Transverse colon (tissue), 4 donors: Measurements from ENCODE around the gene PNLIPRP2. TPM values are rescaled to one million over a fixed set of nuclear protein-coding genes. Genes with fewer than 3 reads are reported as not detected.

Experiments
- DNase-seq: peaks from one replicate; pipeline ENCODE4 v3.0.0-alpha.2; 2019
- H3K27ac ChIP-seq, 4 donors: fragments of 200-600 bp; sonication (generic); 2 replicates each; pipeline ENCODE4 v1.5.1; 2016 to 2018; ENCODE audit warnings: inconsistent platforms in 4 of 4
- H3K27me3 ChIP-seq: fragments of 200-600 bp; sonication (generic); 2 replicates; pipeline ENCODE4 v1.5.1; 2017; ENCODE audit warnings: inconsistent platforms
- H3K36me3 ChIP-seq, 4 donors: fragments of 200-600 bp; sonication (generic); 2 replicates each; pipeline ENCODE4 v1.5.1; 2017 to 2019; ENCODE audit warnings: inconsistent platforms in 4 of 4
- H3K4me1 ChIP-seq, 4 donors: fragments of 200-600 bp; sonication (generic); 2 replicates each; pipeline ENCODE4 v1.5.1; 2017 to 2020; ENCODE audit warnings: inconsistent platforms in 4 of 4
- H3K4me3 ChIP-seq, 4 donors: fragments of 200-600 bp; sonication (generic); 1 replicate in 1 of 4; 2 replicates in 3 of 4; pipeline versions ENCODE4 v1.5.1 to v1.6.1; 2017 to 2019; ENCODE audit warnings: inconsistent platforms in 4 of 4
- H3K9me3 ChIP-seq, 2 donors: fragments of 200-600 bp; sonication (generic); 2 replicates each; pipeline ENCODE4 v1.5.1; 2017 to 2019; ENCODE audit warnings: inconsistent platforms in 2 of 2
- EP300 ChIP-seq: sonication (generic); formaldehyde crosslinking; IDR thresholded peaks from one replicate; pipeline ENCODE4 v1.6.1; 2017; ENCODE audit warnings: antibody characterized with exemption, low read depth
- POLR2AphosphoS5 ChIP-seq, 3 donors: sonication (generic); formaldehyde crosslinking; IDR thresholded peaks; one replicate each; pipeline ENCODE4 v1.6.1; 2016; ENCODE audit warnings: antibody characterized with exemption in 3 of 3
- WGBS, 2 donors: methylation state at CpG; one replicate each; pipeline ENCODE4 v1.1.5; 2018; ENCODE audit warnings: low coverage in 1 of 2; 5-methylcytosine and 5-hydroxymethylcytosine counted together
- in situ Hi-C, 4 donors: fragments of 200-750 bp; cut with MboI; loops; one replicate each; pipeline versions ENCODE4 v1.15.0 to v1.15.1; 2017; ENCODE audit warnings: low sequenced_read_pairs in 3 of 4, low pct_ligation_motif_present in 1 of 4, low pct_unique_long_range_greater_than_20kb in 1 of 4
- intact Hi-C: fragments of 100-400 bp; cut with DNase I; formaldehyde crosslinking; loops from one replicate; pipeline ENCODE4 v1.15.1; 2023; ENCODE audit warnings: low total_unique reads
- total RNA-seq, 4 donors: library from RNA; depleted of rRNA; stranded (reverse); fragments of >200 nt; gene quantifications; one replicate each; pipeline ENCODE4 v1.1.0, GENCODE V29; 2016
- TF ChIP-seq, protein P1 (sequence below), 5 experiments: fragments of 200-600 bp in 3 of 5; fragments of 450-650 bp in 2 of 5; sonication (generic) in 3 of 5; IDR thresholded peaks; 1 replicate in 2 of 5; 2 replicates in 3 of 5; pipeline ENCODE4 v1.5.1; 2016 to 2017; ENCODE audit warnings: antibody characterized with exemption in 5 of 5, inconsistent platforms in 3 of 5, mild to moderate bottlenecking in 2 of 5, moderate library complexity in 1 of 5

PNLIPRP2 gene
- total RNA-seq, 4 donors from 2014 or later: 0.32 to 4.2 TPM; not detected in 2

DNA sequence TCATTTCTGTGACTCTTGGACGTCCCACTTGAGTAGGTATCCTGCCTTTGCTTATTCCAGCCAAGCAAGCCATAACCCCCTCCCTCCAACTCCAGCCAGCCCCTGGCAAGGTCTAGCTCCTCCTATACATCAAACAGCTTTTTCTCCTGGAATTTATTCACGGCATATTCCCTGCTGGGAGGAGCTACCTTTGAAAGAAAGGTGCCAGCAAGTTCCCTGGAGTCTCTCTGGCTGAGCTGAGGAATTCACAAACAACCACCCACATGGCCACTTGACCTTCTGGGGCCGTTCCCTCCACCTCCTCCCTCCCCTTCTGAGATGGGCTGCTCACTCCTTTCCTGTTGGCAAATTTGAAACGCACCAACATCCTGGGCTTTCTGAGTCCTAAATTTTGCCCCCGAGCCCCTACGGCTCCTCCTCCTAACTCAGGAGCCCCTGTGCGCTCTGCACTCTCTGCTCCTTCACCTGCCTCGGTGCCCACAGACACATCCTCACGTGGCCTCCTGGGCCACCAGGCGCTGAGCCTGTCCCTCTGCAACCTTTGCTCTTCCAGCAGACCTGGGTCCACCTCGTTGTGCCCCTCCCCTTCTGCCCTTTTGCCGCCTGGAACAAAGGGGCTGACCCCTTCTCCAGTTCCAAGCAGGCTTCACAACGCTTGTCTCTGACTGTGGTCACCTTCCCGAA, 73.6 kb downstream of the PNLIPRP2 start:
- intact Hi-C loops (no loop called here), in situ Hi-C loops (loop anchor here in 1 of 4 donors (25.0 kb wide), 1 partner anchor 468 kb away; no protein-coding TSS in a partner anchor)
- no peak overlapping the region for H3K4me3 ChIP-seq
- no peaks in the 10 kb centered on the region for H3K27me3 ChIP-seq
- no peak for DNase-seq
- TF ChIP-seq, protein P1, sequence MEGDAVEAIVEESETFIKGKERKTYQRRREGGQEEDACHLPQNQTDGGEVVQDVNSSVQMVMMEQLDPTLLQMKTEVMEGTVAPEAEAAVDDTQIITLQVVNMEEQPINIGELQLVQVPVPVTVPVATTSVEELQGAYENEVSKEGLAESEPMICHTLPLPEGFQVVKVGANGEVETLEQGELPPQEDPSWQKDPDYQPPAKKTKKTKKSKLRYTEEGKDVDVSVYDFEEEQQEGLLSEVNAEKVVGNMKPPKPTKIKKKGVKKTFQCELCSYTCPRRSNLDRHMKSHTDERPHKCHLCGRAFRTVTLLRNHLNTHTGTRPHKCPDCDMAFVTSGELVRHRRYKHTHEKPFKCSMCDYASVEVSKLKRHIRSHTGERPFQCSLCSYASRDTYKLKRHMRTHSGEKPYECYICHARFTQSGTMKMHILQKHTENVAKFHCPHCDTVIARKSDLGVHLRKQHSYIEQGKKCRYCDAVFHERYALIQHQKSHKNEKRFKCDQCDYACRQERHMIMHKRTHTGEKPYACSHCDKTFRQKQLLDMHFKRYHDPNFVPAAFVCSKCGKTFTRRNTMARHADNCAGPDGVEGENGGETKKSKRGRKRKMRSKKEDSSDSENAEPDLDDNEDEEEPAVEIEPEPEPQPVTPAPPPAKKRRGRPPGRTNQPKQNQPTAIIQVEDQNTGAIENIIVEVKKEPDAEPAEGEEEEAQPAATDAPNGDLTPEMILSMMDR (IDR thresholded peaks at IDR 0.05): no peak
- TF ChIP-seq EP300 (no peak), POLR2AphosphoS5 (IDR thresholded peaks at IDR 0.05) (no peak)
- WGBS, 2 donors: 55 to 59% methylated on average over 2 to 14 of the region's 14 CpGs
- no peaks in the 10 kb centered on the region for H3K36me3 ChIP-seq
- H3K4me1 ChIP-seq: peaks cover 0 to 5% (median 0%) of the 10 kb centered on the region in 4 donors
- H3K9me3 ChIP-seq: no peaks in the 10 kb centered on the region
- no peak overlapping the region for H3K27ac ChIP-seq

Other genes starting within 250 kb of the PNLIPRP2 start
- gene PNLIPRP3, start 193.1 kb upstream of the PNLIPRP2 start, total RNA-seq: under 1 TPM in 1 of 4 donors, not detected in 3; 0.79 TPM
- not detected for gene PNLIP, start 75.0 kb upstream of the PNLIPRP2 start, total RNA-seq
- gene PNLIPRP1, start 30.0 kb upstream of the PNLIPRP2 start, total RNA-seq: not detected
- 10 to 100 TPM in 1 of 4 donors, 1 to 10 TPM in 3; 6.4 to 52.3 (median 9.5) TPM for gene HSPA12A, start 121.6 kb downstream of the PNLIPRP2 start, total RNA-seq
- gene ENO4, start 228.5 kb downstream of the PNLIPRP2 start, total RNA-seq: under 1 TPM in 2 of 4 donors, not detected in 2; 0.27 to 0.40 TPM